Cardiac fibroblast (primary cell): ENCODE measurements around the gene OR2AE1.

Experiments
- DNase-seq, 2 donors: peaks; one replicate each; pipeline versions ENCODE4 v3.0.0 to v3.0.0-alpha.2; 2010; ENCODE audit warnings: low read depth in 2 of 2
- H3K4me3 ChIP-seq, 2 donors: replicated peaks in 1 of 2; 1 replicate in 1 of 2; 2 replicates in 1 of 2; pipeline ENCODE4 v1.5.1; 2011; ENCODE audit warnings: low read depth in 2 of 2, low read length in 2 of 2, mild to moderate bottlenecking in 2 of 2, moderate library complexity in 1 of 2
- CTCF ChIP-seq: IDR thresholded peaks from one replicate; pipeline ENCODE4 v1.5.1; 2011; ENCODE audit warnings: low read depth, mild to moderate bottlenecking, low read length, inconsistent platforms

OR2AE1 gene

GRCh38 chr7:99901581-99901980 lies 24.7 kb upstream of the OR2AE1 start:
- DNase-seq = no peak
- TF ChIP-seq CTCF = no peak
- H3K4me3 ChIP-seq = no peak overlapping the region

DNA sequence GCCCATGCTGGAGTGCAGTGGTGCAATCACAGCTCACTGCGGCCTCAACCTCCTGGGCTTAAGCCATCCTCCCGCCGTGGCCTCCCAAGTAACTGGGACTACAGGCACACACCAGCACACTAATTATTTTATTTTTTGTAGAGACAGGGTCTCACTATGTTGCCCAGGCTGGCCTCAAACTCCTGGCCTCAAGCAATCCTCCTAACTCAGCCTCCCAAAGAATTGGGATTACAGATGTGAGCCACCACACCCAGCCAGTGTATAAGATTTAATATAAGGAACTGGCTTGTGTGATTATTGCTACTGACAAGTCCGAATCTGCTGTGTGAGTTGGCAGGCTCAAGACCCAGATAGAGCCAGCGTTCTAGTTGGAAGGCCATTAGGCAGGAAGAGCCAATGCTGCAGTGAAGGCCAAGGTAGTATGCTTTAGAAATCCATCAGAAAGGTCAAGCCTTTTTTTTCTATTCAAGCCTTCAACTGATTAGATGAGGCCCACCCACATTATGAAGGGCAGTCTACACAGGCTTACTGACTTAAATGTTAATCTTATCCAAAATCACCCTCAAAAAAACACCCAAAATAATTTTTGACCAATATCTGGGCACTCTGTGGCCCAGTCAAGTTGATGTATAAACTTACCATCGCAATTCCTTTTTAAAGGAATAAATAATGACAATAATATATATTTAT lies 23.1 kb upstream of the OR2AE1 start:
- no peak for DNase-seq
- no peak overlapping the region for H3K4me3 ChIP-seq
- TF ChIP-seq CTCF = no peak

- TF ChIP-seq CTCF = no peak
- DNase-seq = no peak
- no peak overlapping the region for H3K4me3 ChIP-seq
Observed at GRCh38 chr7:99898836-99899235, 22.0 kb upstream of the OR2AE1 start.

GRCh38 chr7:99898023-99898357 lies 21.2 kb upstream of the OR2AE1 start:
- H3K4me3 ChIP-seq = no peak overlapping the region
- no peak for TF ChIP-seq CTCF
- DNase-seq = no peak

DNA sequence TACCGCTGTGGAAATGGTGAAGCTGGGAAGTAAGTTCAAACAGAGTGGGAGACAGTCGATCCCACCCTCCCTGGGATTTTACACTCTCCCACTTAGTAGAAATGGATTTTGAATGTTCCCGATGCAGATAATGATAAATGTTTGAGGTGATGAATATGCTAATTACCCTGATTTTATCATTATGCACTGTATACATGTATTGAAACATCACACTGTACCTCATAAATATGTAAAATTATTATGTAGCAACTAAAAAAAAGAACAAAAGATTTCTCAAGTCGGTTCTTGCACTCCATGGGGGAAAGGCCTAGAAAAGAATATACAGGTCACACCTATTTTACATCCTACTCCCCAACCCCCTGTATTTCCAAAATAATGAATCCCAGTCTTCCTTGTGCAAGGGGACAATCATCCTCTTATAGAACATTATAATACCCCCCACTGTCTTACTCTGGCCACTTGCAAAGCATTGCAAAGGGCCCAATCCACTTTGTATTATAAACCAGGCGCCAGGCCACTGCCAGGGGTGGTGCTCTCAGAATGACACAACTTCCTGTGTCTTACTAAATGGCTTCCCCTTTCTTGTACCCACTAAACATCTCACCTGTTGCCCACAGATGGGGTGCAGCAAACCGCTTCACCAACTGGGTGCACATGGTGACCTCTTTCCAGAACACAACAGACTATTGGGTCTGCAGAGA lies 20.6 kb upstream of the OR2AE1 start:
- no peak overlapping the region for H3K4me3 ChIP-seq
- TF ChIP-seq CTCF = no peak
- DNase-seq = no peak

DNA sequence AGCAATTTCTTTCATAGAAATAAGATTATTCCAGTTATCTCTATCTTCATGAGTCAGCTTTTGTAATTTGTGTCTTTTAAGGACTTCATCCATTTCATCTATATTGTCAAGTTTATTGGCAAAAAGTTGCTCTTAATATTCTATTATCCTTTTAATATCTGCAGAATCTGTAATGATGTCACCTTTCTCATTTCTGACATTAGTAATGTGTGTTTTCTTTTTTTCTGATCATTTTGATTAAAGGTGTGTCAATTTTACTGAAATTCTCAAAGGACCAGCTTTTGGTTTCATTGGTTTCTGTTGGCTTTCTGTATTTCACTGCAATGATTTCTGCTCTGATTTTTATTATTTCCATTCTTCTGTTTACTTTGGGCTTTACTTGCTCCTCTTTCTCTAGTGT lies 17.9 kb upstream of the OR2AE1 start:
- H3K4me3 ChIP-seq = no peak overlapping the region
- DNase-seq = no peak
- no peak for TF ChIP-seq CTCF
